A172 (cell line): ENCODE data around the gene IDH3A. TPM values are rescaled to one million over a fixed set of nuclear protein-coding genes. Genes with fewer than 3 reads are reported as not detected.

Experiments
- DNase-seq: peaks from one replicate; pipeline ENCODE4 v3.0.0-alpha.2; 2015; ENCODE audit warnings: low spot score
- total RNA-seq: library from RNA; depleted of rRNA; stranded (reverse); fragments of >200 nt; shearing (Covaris generic); gene quantifications from 2 replicates; pipeline ENCODE4 v1.2.3, GENCODE V29; 2014; rRNA removed

The IDH3A gene
- total RNA-seq: 66.2 and 71.5 TPM in 2 replicates

DNA sequence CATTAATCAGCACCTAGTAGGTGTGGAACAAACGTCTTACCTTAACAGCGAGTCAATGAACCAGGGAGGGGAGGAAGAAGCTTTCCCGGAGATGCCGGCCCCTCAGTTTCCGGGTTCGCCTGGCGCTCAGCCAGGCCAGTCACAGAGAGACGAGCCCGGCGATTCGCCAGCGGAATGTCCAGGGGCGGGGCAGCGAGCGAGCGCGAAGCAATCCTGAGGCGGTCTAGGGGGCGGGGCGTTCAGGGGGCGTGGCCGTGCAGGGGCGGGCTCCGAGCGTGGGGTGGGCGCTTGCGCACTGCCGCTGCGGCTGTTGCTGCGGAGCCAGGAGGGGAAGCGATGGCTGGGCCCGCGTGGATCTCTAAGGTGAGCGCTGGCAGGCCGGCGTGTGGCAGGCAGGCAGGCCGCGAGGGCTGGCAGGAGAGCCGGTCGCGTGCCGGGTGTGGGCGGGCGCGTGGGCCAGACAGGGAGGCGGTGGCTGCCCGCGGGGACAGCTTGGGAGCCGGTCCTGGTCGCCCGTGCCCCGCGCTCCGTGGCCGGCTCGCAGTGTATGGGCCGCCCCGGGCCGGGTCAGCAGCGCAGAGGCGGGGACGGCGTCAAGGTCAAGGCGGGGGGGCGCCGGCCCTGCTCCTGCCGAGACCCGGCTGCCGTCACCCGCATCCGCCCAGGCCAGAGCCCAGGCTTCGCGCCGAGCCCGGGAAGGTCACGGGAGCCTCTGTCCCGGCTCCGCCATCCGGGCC lies at the start of gene IDH3A:
Gene IDH3A, plus strand, starts transcription at position 295 of the 737 bp plus-strand sequence. Its CDS starts 42 bp downstream, at position 337.
- DNase-seq: peak; percentile 86

DNA sequence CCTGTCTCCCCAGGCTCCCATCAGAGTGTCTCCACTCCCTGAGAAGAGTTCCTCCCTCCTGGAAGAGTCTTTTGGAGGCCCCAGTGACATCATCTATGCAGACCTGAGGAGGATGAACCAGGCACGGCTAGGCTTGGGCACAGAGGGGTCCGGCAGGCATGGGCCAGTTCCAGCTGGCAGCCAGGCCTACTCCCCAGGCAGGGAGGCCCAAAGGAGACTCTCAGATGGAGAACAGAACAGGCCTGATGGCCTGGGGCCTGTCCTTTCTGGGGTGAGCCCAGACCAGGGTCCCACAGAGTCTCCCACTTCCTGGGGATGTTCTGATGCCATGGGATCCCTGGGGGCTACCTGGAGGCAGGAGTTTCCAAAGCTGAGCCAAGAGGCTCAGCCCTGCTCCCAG lies 48.3 kb upstream of the IDH3A start:
- no peak for DNase-seq

- no peak for DNase-seq
These were observed 47.6 kb upstream of the IDH3A start for GRCh38 chr15:78101423-78102105.

DNA sequence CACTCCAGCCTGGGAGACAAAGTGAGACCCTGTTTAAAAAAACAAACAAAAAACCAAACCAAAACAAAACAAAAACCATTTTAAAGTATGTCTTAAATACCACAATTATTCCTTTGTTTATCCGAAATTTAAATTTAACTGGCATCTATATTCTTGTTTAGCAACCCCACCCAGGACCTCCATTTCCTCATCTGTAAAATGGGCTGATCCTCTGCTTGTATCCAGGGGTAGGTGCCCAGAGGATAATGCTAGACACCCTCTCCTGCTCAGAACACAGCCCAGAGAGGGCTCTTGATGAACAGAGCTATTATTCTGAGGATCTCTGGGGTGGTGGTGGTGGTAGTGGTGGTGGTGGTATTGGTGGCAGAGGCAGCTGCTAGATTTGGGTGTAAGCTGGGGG lies 47.0 kb upstream of the IDH3A start:
- no peak for DNase-seq

DNA sequence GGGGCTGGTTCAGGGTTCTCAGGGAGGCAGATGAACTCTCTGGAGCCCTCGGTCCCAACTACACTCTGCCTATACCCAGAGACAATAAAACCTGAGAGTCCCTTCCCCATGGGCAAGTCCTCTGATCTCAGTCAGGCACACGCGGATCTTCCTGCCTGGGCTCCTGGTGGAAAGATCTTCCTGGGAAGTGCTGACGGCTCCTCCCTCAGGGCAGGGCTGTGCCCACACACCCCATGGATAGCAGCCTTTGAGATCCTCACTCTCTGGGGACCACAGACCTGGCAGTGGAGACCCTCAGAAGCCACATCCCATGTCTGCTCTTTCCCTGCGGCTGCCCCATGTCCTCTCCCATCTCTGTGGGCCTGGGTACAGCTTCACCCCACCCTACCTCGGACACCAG lies 46.4 kb upstream of the IDH3A start:
- no peak for DNase-seq

DNA sequence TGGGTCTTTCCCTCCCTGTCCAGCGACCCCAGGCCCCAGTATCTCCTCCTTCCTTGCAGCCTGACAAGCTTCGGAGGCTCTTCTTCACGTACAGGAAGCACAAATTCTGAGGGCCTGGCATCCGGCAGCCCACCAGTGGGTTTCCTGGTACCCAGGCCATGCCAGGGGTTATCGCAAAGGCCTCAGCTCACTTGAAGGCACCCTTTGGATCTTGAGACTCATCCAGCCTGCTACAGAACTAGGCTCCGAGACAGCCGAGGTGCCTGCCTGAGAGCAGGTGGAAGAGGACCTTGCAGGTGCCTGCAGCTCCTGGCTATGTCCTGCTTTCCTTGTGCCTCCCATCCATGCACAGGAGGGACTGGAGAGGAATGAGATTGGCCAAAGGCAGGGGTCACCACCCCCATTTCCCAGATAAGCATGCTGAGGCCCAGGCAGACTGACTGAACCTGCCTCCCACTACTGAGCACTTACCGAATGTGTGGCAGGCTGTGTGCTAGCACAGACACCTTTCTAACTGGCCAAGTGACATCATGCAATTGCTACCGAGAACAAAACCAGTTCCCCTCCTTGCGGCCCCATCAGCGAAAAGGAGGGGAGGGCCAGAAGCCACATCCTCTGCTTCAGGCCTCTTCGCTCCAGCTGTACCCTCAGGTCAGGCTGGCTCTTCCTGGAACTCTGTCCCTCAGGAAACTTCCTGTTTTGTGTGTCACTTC lies 45.6 kb upstream of the IDH3A start:
- DNase-seq: no peak

- no peak for DNase-seq
These were observed 45.1 kb upstream of the IDH3A start for GRCh38 chr15:78104119-78104479.

DNA sequence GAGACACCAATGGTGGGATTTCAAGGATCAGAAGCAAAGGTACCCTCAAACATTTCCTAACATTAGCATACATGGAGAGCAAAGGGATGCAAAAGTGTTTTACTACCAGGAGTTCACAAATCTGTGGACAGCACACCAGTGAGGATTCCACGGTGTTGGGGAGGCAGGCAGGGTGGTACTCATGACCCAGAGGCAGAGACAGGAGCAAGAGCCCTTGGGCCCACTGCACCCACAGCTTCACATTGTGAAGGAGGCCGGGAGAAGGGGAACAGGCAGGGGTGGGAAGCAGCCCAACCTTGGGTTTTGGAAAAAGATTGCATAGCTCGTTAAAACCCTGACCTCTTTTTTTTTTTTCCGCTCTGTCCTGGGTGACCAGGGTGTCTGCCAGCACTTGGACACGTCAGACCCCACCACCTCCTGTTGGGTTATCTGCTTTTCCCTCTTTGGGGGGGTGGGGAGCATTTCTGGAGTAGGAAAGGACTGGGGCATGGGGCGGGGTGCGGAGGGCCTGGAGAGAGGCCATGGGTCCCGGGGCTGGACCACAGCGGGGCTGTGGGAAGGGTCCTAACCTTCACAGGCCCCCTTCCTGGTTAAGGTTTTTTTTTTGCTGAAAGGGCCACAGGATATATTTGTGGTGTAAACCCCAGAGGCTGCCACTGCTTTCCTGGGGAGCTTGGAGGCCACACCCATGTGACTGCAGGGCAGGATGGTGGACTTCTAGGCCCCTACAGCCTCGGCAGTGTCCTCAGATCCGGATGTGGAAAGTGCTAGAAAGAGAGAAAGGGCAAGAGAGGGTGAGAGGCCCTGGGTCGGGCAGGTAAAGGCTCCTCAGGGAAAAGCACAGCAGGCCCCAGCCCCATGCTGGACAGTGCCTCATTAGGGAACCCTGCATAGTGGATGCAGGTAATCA lies 44.3 kb upstream of the IDH3A start:
- no peak for DNase-seq

DNA sequence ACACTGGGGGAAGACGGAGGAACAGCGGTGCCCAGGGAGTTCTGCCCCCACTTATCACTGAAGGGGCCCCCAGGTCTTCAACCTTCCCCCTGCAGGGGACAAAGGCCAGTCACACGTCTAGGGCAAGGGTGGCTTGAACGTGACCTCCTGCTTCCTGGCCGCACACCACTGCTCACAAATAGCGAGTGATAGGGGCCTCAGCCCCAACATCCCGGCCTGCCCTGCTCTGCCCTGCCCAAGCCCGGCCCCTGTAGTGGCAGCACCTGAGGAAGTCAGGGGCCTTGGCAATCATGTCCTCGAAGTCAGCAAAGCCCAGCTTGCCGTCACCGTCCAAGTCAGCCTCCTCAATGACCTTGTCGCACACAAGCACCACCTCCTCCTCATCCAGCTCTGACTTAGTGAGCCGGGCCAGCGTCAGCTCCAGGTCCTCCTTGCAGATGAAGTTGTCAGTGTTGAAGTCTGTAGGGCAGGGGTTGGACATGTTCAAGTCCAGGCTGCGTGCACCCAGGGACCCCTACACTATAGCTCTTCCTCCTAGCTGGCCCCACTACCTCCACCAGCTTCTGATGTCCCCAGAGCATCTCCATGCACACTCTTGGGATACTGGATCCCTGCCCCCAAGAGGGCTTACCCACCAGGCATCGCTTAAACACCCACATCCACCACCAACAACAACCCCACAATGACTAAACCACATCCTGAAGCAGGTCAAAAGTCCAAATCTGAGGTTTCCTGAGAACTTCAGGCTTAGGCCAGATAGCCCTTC lies 43.5 kb upstream of the IDH3A start:
- DNase-seq: no peak

DNA sequence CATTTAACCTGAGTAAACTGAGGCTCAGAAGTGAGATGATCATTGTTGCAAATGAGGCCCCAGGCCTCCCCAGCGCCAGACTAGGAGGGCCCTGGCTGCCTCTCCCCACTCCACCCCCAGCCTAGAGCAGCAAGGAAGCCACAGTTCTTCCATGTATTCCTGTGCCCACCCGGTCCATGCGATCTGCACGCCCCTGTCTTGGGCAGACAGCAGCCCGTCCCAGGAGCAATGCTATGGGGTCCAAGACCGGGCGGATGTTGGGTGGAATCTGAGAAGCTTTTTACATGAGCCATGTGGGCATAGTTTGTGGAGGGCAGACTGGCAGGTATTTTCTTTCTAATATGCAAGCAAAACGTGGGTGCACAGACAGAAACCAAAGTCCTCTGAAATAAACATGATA lies 41.7 kb upstream of the IDH3A start:
- DNase-seq: no peak

DNA sequence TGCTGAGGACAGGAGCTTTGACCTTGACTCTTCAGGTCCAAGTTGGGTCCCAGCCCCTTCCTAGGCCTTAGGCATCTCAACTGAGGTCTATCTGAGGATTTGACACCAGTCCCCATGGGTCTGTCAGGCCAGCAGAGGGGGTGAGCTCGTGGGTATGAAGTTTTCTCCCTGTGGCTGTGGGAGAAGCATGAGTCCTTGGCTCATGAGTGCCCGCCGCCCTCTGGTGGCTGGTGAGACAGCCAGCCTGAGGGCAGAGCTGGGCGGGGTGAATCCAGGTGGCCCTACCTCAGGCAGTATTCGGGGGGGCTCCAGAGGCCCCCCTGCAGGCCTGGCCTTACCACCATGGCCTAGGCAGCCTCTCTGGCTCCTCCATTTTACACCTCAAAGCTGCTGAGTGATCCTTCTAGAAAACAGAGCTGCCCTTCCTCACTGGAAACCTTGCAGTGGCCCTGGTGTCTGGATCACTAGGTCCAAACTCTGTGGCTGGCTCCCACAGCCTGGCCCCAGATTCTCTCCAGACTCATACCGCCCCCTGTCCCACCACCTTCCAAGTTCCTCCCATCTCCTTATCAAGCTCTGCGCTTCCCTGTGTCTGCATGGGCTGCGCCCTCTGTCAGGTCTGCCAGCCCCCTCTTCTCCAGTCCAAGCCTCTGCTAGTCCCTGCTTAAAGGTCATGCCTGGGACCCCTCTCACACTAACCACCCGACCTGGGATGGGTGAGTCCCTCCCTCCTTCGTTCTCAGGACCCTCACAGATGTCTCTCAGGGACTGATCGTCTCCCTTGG lies 40.7 kb upstream of the IDH3A start:
- DNase-seq: peak; percentile 67

DNA sequence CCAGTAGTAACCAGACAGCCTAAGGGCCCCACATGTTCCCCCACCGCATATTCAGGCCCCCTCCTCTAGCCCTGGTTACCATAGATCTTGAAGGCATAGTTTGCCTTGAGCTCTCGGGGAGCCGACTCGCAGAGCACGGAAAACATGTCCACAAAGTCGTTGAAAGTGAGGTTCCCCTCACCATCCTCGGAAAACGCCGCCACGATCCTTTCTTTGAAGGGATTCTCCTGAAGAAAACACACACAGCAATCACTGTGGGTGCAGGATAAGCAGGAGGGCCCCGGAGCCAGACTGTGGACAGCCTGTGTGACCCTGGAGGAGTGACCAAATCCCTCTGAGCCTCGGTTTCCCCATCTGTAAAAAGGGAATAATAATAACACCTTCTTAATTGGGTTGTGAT lies 40.0 kb upstream of the IDH3A start:
- DNase-seq: no peak

GRCh38 chr15:78110096-78110495 lies 39.1 kb upstream of the IDH3A start:
- no peak for DNase-seq

- no peak for DNase-seq
These were observed 38.2 kb upstream of the IDH3A start for GRCh38 chr15:78110916-78111475.

DNA sequence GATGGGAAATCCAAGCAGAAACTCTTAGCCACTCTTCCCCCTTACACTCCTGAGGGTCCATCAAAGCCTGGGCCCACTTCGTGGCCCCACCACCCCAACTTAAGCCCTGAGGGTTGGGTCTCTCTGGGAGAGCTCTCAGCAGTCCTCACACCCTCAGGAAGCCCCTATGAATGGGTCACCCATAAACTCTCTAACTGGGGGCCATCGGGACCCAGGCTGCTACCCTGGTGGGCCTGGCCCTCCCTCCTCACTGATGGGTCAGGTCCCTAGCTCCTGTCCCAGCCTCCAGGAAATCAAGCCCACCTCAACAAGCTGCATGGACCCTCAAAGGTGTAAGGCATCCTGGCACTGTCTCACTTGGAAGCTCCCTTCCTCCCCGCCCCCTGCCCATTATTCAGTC lies 37.4 kb upstream of the IDH3A start:
- no peak for DNase-seq

GRCh38 chr15:78112551-78112950 lies 36.6 kb upstream of the IDH3A start:
- no peak for DNase-seq

DNA sequence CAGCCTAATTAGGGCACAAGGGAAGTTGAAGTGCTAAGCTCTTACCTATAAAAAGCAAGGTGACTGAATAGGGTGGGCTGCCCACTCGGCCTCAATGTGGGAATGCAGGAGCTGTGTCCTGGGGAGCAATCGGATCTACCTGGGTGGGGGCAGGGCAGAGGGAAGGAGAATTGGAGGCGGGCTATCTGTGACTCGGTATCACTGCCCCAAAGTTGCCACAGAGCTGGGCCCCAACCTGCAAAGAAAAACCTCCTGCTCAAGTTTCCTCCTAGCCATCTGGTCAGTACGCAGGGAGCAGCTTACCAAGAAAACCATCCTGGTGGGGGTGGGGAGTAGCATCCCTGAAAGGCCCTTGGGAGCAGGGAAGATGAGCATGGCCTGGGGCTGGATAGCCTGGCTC lies 28.6 kb upstream of the IDH3A start:
- no peak for DNase-seq

DNA sequence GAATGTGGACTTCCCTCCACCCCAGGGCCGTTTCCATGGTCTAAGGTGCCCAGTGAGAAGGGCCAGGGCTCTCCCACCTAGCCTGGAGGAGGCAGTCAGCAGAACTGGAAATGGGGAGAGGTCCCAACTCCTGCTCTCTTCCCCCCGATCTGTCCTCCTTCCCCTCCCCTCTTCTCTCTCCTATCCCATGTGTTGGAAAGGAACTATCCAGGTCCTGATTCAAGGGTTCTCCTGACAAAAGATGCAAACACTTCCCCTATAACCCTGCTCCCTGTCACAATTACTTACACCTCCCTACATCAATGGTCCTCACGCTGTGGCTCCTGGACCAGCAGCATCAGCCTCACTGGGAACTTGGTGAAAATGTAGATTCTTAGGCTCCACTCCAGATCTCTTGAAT lies 23.9 kb upstream of the IDH3A start:
- DNase-seq: no peak

- no peak for DNase-seq
These were observed 21.3 kb upstream of the IDH3A start for GRCh38 chr15:78127882-78128281.
